LoVo (cell line): Measurements from ENCODE around the gene CCNK.

Experiments used
- DNase-seq: peaks from one replicate; pipeline ENCODE4 v3.0.0-alpha.2; 2016; ENCODE audit warnings: low spot score

Gene CCNK

GRCh38 chr14:99552572-99553216 is 71.5 kb downstream of the CCNK start:
- DNase-seq = peak; percentile 23

- no peak for DNase-seq
Observed at GRCh38 chr14:99554184-99554583, 73.0 kb downstream of the CCNK start.

- no peak for DNase-seq
Observed at GRCh38 chr14:99554757-99555531, 73.7 kb downstream of the CCNK start.

- no peak for DNase-seq
Observed at GRCh38 chr14:99556134-99556791, 75.1 kb downstream of the CCNK start.

- no peak for DNase-seq
Observed at GRCh38 chr14:99559286-99559990, 78.2 kb downstream of the CCNK start.

GRCh38 chr14:99560403-99560802 is 79.2 kb downstream of the CCNK start:
- DNase-seq = no peak

- DNase-seq = no peak
Observed at GRCh38 chr14:99560922-99561683, 79.9 kb downstream of the CCNK start.

- DNase-seq = no peak
Observed at GRCh38 chr14:99561864-99562263, 80.7 kb downstream of the CCNK start.
